H1 (cell line): ENCODE measurements around the gene PLEKHG3. TPM values are rescaled to one million over a fixed set of nuclear protein-coding genes. Genes with fewer than 3 reads are reported as not detected.
A peak's percentile ranks its signal among the peaks of the same experiment; 100 is the strongest.

Experiments used
- CTCF ChIA-PET: fragments of 300-600 bp; sonication (Branson Sonifier 250); formaldehyde crosslinking; loops from one replicate; lab custom pipeline; 2021; ENCODE audit not compliant: partially characterized antibody; lab: Charles Lee
- POLR2A ChIA-PET: fragments of 300-600 bp; sonication (Branson Sonifier 250); formaldehyde crosslinking; loops from one replicate; lab custom pipeline; 2021; ENCODE audit warnings: inconsistent platforms; ENCODE audit not compliant: partially characterized antibody; lab: Charles Lee
- DNase-seq, 2 experiments: peaks; one replicate each; pipeline versions ENCODE4 v3.0.0 to v3.0.0-alpha.2; 2010 to 2022; ENCODE audit warnings: low spot score in 2 of 2, low read depth in 1 of 2, mixed read lengths in 1 of 2
- FAIRE-seq: peaks from 2 replicates; lab custom pipeline; 2011; peaks lifted over from hg19 to GRCh38; lab: Jason Lieb, UNC
- H2AFZ ChIP-seq: 2 replicates; pipeline ENCODE4 v1.8.1; 2012; ENCODE audit warnings: low read length, inconsistent platforms
- H2AK5ac ChIP-seq: 2 replicates; pipeline ENCODE4 v1.6.1; 2013; ENCODE audit warnings: low read depth, low read length
- H2BK120ac ChIP-seq: replicated peaks from 2 replicates; pipeline ENCODE3; 2013; ENCODE audit warnings: low read depth, low read length, inconsistent platforms
- H2BK12ac ChIP-seq: 2 replicates; pipeline ENCODE4 v1.6.1; 2013; ENCODE audit warnings: low read depth, low read length
- H2BK15ac ChIP-seq: 2 replicates; pipeline ENCODE4 v1.6.1; 2013; ENCODE audit warnings: low read length
- H2BK20ac ChIP-seq: 2 replicates; pipeline ENCODE4 v1.6.1; 2013; ENCODE audit warnings: low read length
- H2BK5ac ChIP-seq: 2 replicates; pipeline ENCODE4 v1.6.1; 2013; ENCODE audit warnings: low read depth, low read length
- H3K14ac ChIP-seq: 2 replicates; pipeline ENCODE4 v1.6.1; 2013; ENCODE audit warnings: inconsistent platforms; ENCODE audit not compliant: insufficient read length
- H3K18ac ChIP-seq: 2 replicates; pipeline ENCODE4 v1.6.1; 2013; ENCODE audit warnings: low read length; ENCODE audit errors: extremely low read depth
- H3K23ac ChIP-seq: 2 replicates; pipeline ENCODE4 v1.6.1; 2013; ENCODE audit warnings: inconsistent platforms; ENCODE audit not compliant: insufficient read length
- H3K23me2 ChIP-seq: 2 replicates; pipeline ENCODE4 v1.6.1; 2013; ENCODE audit warnings: low read depth, low read length
- H3K27ac ChIP-seq: 2 replicates; pipeline ENCODE4 v1.6.1; 2011; ENCODE audit warnings: low read depth, low read length, inconsistent platforms
- H3K27me3 ChIP-seq, 4 experiments: replicated peaks in 1 of 4; 1 replicate in 1 of 4; 2 replicates in 3 of 4; pipeline versions ENCODE4 v1.6.1 to v1.8.1; 2011 to 2013; ENCODE audit warnings: low read length in 3 of 4, mild to moderate bottlenecking in 3 of 4, inconsistent platforms in 2 of 4, mixed read lengths in 2 of 4, moderate library complexity in 1 of 4; ENCODE audit not compliant: control insufficient read depth in 3 of 4, insufficient read depth in 3 of 4; ENCODE audit errors: extremely low read depth in 1 of 4
- H3K36me3 ChIP-seq, 4 experiments: 2 replicates each; pipeline versions ENCODE4 v1.6.1 to v1.8.1; 2011 to 2013; ENCODE audit warnings: mild to moderate bottlenecking in 4 of 4, low read length in 3 of 4, moderate library complexity in 2 of 4, control low read depth in 1 of 4, inconsistent platforms in 1 of 4; ENCODE audit not compliant: insufficient read depth in 4 of 4, control insufficient read depth in 2 of 4
- H3K4ac ChIP-seq: replicated peaks from 2 replicates; pipeline ENCODE3; 2013; ENCODE audit warnings: low read length, low read depth, mixed read lengths, inconsistent platforms; ENCODE audit not compliant: insufficient read length
- H3K4me1 ChIP-seq, 4 experiments: replicated peaks in 1 of 4; 1 replicate in 1 of 4; 2 replicates in 3 of 4; pipeline versions ENCODE4 v1.6.1 to v1.8.1; 2011 to 2013; ENCODE audit warnings: low read length in 3 of 4, inconsistent platforms in 2 of 4, mixed read lengths in 1 of 4; ENCODE audit not compliant: insufficient read depth in 4 of 4, control insufficient read depth in 3 of 4
- H3K4me2 ChIP-seq, 2 experiments: 2 replicates each; pipeline versions ENCODE4 v1.6.1 to v1.8.1; 2011 to 2013; ENCODE audit warnings: low read depth in 2 of 2, low read length in 2 of 2, control low read depth in 1 of 2, inconsistent platforms in 1 of 2, mild to moderate bottlenecking in 1 of 2; ENCODE audit not compliant: insufficient read depth in 1 of 2
- H3K4me3 ChIP-seq, 4 experiments: fragments of 200-600, 300-600 bp in 1 of 4; sonication (generic), shearing (Covaris generic), sonication (Bioruptor Twin) in 1 of 4; 2 replicates each; pipeline versions ENCODE4 v1.5.1 to v1.8.1; 2011 to 2016; ENCODE audit warnings: low read length in 4 of 4, low read depth in 3 of 4, control low read depth in 2 of 4, inconsistent platforms in 2 of 4, mild to moderate bottlenecking in 2 of 4, mixed read lengths in 1 of 4, moderate library complexity in 1 of 4; ENCODE audit not compliant: insufficient read depth in 2 of 4; ENCODE audit errors: extremely low read depth in 1 of 4
- H3K56ac ChIP-seq: replicated peaks from 2 replicates; pipeline ENCODE3; 2013; ENCODE audit warnings: low read depth, mild to moderate bottlenecking, mixed read lengths, low read length, inconsistent platforms; ENCODE audit not compliant: insufficient read length
- H3K79me1 ChIP-seq: 2 replicates; pipeline ENCODE4 v1.6.1; 2013; ENCODE audit warnings: low read depth, low read length, control low read depth
- H3K79me2 ChIP-seq, 2 experiments: 2 replicates each; pipeline versions ENCODE4 v1.6.1 to v1.8.1; 2012 to 2013; ENCODE audit warnings: low read length in 2 of 2, mild to moderate bottlenecking in 2 of 2, inconsistent platforms in 1 of 2; ENCODE audit not compliant: insufficient read depth in 2 of 2, control insufficient read depth in 1 of 2
- H3K9ac ChIP-seq, 4 experiments: replicated peaks in 1 of 4; 1 replicate in 1 of 4; 2 replicates in 3 of 4; pipeline versions ENCODE4 v1.6.1 to v1.8.1; 2011 to 2013; ENCODE audit warnings: low read depth in 3 of 4, low read length in 3 of 4, control low read depth in 2 of 4, mild to moderate bottlenecking in 2 of 4, moderate library complexity in 2 of 4, inconsistent platforms in 1 of 4; ENCODE audit errors: extremely low read depth in 1 of 4
- H3K9me3 ChIP-seq, 2 experiments: 2 replicates each; pipeline versions ENCODE4 v1.6.1 to v1.8.1; 2012 to 2013; ENCODE audit warnings: mild to moderate bottlenecking in 2 of 2, moderate library complexity in 2 of 2, control low read depth in 1 of 2, inconsistent platforms in 1 of 2, low read depth in 1 of 2, low read length in 1 of 2, mixed read lengths in 1 of 2; ENCODE audit not compliant: insufficient read depth in 2 of 2
- H4K20me1 ChIP-seq, 2 experiments: replicated peaks in 1 of 2; 2 replicates each; pipeline versions ENCODE3 to v1.8.1; 2011 to 2013; ENCODE audit warnings: inconsistent platforms in 2 of 2, low read length in 2 of 2, mild to moderate bottlenecking in 1 of 2; ENCODE audit not compliant: insufficient read depth in 2 of 2, control insufficient read depth in 1 of 2
- H4K5ac ChIP-seq: 2 replicates; pipeline ENCODE4 v1.6.1; 2013; ENCODE audit warnings: low read length, low read depth, mixed read lengths, inconsistent platforms; ENCODE audit not compliant: insufficient read length
- H4K8ac ChIP-seq: 2 replicates; pipeline ENCODE4 v1.8.0; 2013; ENCODE audit warnings: mild to moderate bottlenecking, moderate library complexity, low read length, inconsistent platforms; ENCODE audit not compliant: insufficient read depth; ENCODE audit errors: extremely low read depth
- H4K91ac ChIP-seq: replicated peaks from 2 replicates; pipeline ENCODE3; 2013; ENCODE audit warnings: low read length, mixed read lengths, inconsistent platforms; ENCODE audit not compliant: insufficient read length
- ASH2L ChIP-seq: fragments of 200-600, 300-600 bp; sonication (generic); IDR thresholded peaks from one replicate; pipeline ENCODE4 v1.7.1; 2017; ENCODE audit warnings: low read length
- BRCA1 ChIP-seq: IDR thresholded peaks from 2 replicates; pipeline ENCODE4 v1.6.1; 2012; ENCODE audit warnings: low read depth, low read length, improper control_type of control experiment
- CHD1 ChIP-seq: IDR thresholded peaks from 2 replicates; pipeline ENCODE4 v1.6.1; 2012; ENCODE audit warnings: low read depth, low read length, improper control_type of control experiment
- CTBP2 ChIP-seq: IDR thresholded peaks from 2 replicates; pipeline ENCODE4 v1.7.0; 2011; ENCODE audit warnings: borderline replicate concordance, mild to moderate bottlenecking, moderate library complexity, mixed read lengths, low read length; ENCODE audit not compliant: insufficient read depth, insufficient read length
- GABPA ChIP-seq: IDR thresholded peaks from 2 replicates; pipeline ENCODE4 v1.6.1; 2011; ENCODE audit warnings: mild to moderate bottlenecking, low read length, moderate library complexity, borderline replicate concordance; ENCODE audit not compliant: insufficient read depth
- MAFK ChIP-seq: IDR thresholded peaks from 2 replicates; pipeline ENCODE4 v1.6.1; 2012; ENCODE audit warnings: low read depth, mild to moderate bottlenecking, improper control_type of control experiment, low read length
- POU5F1 ChIP-seq: IDR thresholded peaks from 2 replicates; pipeline ENCODE4 v1.6.1; 2011; ENCODE audit warnings: low read depth, mild to moderate bottlenecking, low read length, moderate library complexity
- SP1 ChIP-seq: IDR thresholded peaks from 2 replicates; pipeline ENCODE4 v1.6.1; 2011; ENCODE audit warnings: low read depth, low read length
- WGBS, 2 experiments: shearing (Covaris generic) in 1 of 2; methylation state at CpG; one replicate each; pipeline versions ENCODE4 v1.1.6 to v1.1.7; 2013 to 2015; ENCODE audit warnings: low lambda C conversion rate in 2 of 2, mixed read lengths in 2 of 2, inconsistent platforms in 1 of 2, low coverage in 1 of 2, missing lambda C conversion rate in 1 of 2; ENCODE audit not compliant: insufficient replicate concordance in 2 of 2, insufficient coverage in 1 of 2, insufficient read length in 1 of 2; ENCODE audit errors: extremely low coverage in 1 of 2, missing lambda C conversion rate in 1 of 2; 5-methylcytosine and 5-hydroxymethylcytosine counted together
- polyA plus RNA-seq, 7 experiments: library from polyadenylated mRNA; depleted of rRNA in 3 of 7; stranded (reverse) in 5 of 7; unstranded in 2 of 7; fragments of >200 nt in 5 of 7; fragments of 200-250 nt in 2 of 7; gene quantifications; 1 replicate in 5 of 7; 2 replicates in 1 of 7; 4 replicates in 1 of 7; pipeline versions ENCODE4 v1.2.1 to v1.2.3, GENCODE V29; 2011 to 2013; ENCODE audit warnings: missing spikeins in 2 of 7, mixed read lengths in 2 of 7
- total RNA-seq: library from RNA; stranded (reverse); fragmentation: NEBNext Ultra II Directional; extraction: Animal tissue kit (Norgen Biotek cat#: 25700); gene quantifications from 2 replicates; pipeline ENCODE4 v1.2.1, GENCODE V29; 2021

The PLEKHG3 gene
- total and polyA plus RNA-seq, 2 of the 8 experiments (the other 6 are each of a cell fraction or from before 2014, with no cell fraction given): 43.4 to 90.6 TPM

- Histone ChIP-seq H2BK15ac (peak overlapping the region; percentile 0; the same call in 1 of the 2 replicates), H3K23me2 (peaks cover 6% of the 10 kb centered on the region; the same call in 1 of the 2 replicates), H4K91ac (peak overlapping the region; percentile 86), H3K9me3 (no peaks in the 10 kb centered on the region), H3K56ac (no peak overlapping the region), H3K23ac (no peak overlapping the region), H3K27me3 (peaks cover 0 to 2% (median 0%) of the 10 kb centered on the region in 4 experiments; a peak in 3 of 7 replicates), H2AK5ac (no peak overlapping the region), H2AFZ (peak overlapping the region; percentile 21; the same call in 1 of the 2 replicates), H2BK120ac (no peak overlapping the region), H3K79me1 (no peaks in the 10 kb centered on the region), H2BK5ac (no peak overlapping the region), H3K79me2 (no peaks in the 10 kb centered on the region), H3K9ac (0 out of 7 replicates have a peak overlapping the region, but pooled peaks of 1 of the 4 experiments have one; percentile 3), H4K5ac (no peak overlapping the region), H3K36me3 (no peaks in the 10 kb centered on the region), H2BK20ac (no peak overlapping the region), H4K20me1 (peaks cover 0 to 6% of the 10 kb centered on the region in 2 experiments), H3K4me1 (peaks cover 4 to 34% (median 24%) of the 10 kb centered on the region in 4 experiments), H3K4me3 (peak overlapping the region in 2 of 4 experiments; percentile 2 to 27; a peak in 2 of 8 replicates), H3K14ac (no peak overlapping the region), H3K4me2 (peak overlapping the region; percentile 0 to 56; a peak in 3 of 4 replicates), H3K18ac (no peak overlapping the region), H3K4ac (no peak overlapping the region), H3K27ac (no peak overlapping the region), H2BK12ac (peak overlapping the region; percentile 75; the same call in 1 of the 2 replicates), H4K8ac (no peak overlapping the region; the same call in 1 of the 2 replicates)
- 50% methylated on average over 21 of the region's 29 CpGs; no CpG with 5 or more reads in 1 of the 2 experiments for WGBS, 2 experiments
- FAIRE-seq (no peak), DNase-seq (peak; percentile 61 to 86)
- POLR2A ChIA-PET: interaction anchor here (0.9 to 1.3 kb wide), 4 partner anchors 10 to 254 kb away, joined by 3 to 5 read pairs (median 3); no protein-coding TSS in a partner anchor
- CTCF ChIA-PET: interaction anchor here (0.5 to 3.4 kb wide), 53 partner anchors 9 to 270 kb away, joined by 3 to 57 read pairs (median 4); partner anchors contain the start of gene HSPA2
- TF ChIP-seq SP1: no peak
- TF ChIP-seq GABPA: peak; percentile 51; the same call in 1 of the 2 replicates
- TF ChIP-seq ASH2L: no peak
- no peak for TF ChIP-seq POU5F1
- no peak for TF ChIP-seq MAFK
- no peak for TF ChIP-seq CHD1
- no peak for TF ChIP-seq BRCA1
- no peak for TF ChIP-seq CTBP2
Measured at GRCh38 chr14:64764641-64765520, 60.7 kb downstream of the PLEKHG3 start.
